ENCODE measurements around the gene PAX4. TPM values are rescaled to one million over a fixed set of nuclear protein-coding genes. Genes with fewer than 3 reads are reported as not detected.

The PAX4 gene
- total RNA-seq, 4 donors from 2014 or later = 0.41 to 5.0 TPM; not detected in 2

- Histone ChIP-seq H3K9me3 (no peaks in the 10 kb centered on the region), H3K4me1 (peaks cover 25 to 60% (median 45%) of the 10 kb centered on the region in 4 donors), H3K36me3 (peaks cover 0 to 23% (median 10%) of the 10 kb centered on the region in 4 donors), H3K27ac (peak overlapping the region in 1 of 4 donors; percentile 94), H3K27me3 (no peaks in the 10 kb centered on the region), H3K4me3 (no peak overlapping the region)
- 93 to 94% methylated on average over 2 of the region's 2 CpGs for WGBS, 2 donors (ENCODE audit: low coverage in 1 of 2)
- intact Hi-C loops (cut with DNase I; ENCODE audit: low total_unique reads) = no loop called here
- TF ChIP-seq POLR2AphosphoS5 (IDR thresholded peaks at IDR 0.05) (no peak), EP300 (IDR thresholded peaks at IDR 0.05; ENCODE audit: low read depth) (no peak), POLR2A (IDR thresholded peaks at IDR 0.05) (no peak)
- TF ChIP-seq, protein P1, sequence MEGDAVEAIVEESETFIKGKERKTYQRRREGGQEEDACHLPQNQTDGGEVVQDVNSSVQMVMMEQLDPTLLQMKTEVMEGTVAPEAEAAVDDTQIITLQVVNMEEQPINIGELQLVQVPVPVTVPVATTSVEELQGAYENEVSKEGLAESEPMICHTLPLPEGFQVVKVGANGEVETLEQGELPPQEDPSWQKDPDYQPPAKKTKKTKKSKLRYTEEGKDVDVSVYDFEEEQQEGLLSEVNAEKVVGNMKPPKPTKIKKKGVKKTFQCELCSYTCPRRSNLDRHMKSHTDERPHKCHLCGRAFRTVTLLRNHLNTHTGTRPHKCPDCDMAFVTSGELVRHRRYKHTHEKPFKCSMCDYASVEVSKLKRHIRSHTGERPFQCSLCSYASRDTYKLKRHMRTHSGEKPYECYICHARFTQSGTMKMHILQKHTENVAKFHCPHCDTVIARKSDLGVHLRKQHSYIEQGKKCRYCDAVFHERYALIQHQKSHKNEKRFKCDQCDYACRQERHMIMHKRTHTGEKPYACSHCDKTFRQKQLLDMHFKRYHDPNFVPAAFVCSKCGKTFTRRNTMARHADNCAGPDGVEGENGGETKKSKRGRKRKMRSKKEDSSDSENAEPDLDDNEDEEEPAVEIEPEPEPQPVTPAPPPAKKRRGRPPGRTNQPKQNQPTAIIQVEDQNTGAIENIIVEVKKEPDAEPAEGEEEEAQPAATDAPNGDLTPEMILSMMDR (IDR thresholded peaks at IDR 0.05) = no peak
- no peak for DNase-seq
- in situ Hi-C loops (cut with MboI; ENCODE audit: low pct_ligation_motif_present in 1 of 4, low pct_unique_long_range_greater_than_20kb in 1 of 4, low sequenced_read_pairs in 3 of 4) = no loop called here
Measured at GRCh38 chr7:127586346-127586745, 31.6 kb downstream of the PAX4 start.

- intact Hi-C loops (cut with DNase I; ENCODE audit: low total_unique reads) = no loop called here
- Histone ChIP-seq H3K4me3 (peak within 1 kb of the TSS; percentile 72 to 90 (median 84)), H3K27me3 (no peaks in the 10 kb centered on the region), H3K4me1 (peaks cover 25 to 68% (median 50%) of the 10 kb centered on the region in 4 donors), H3K27ac (peak within 1 kb of the TSS; percentile 91 to 96 (median 95)), H3K9me3 (no peaks in the 10 kb centered on the region), H3K36me3 (peaks cover 0 to 13% (median 5%) of the 10 kb centered on the region in 4 donors)
- TF ChIP-seq POLR2A (IDR thresholded peaks at IDR 0.05) = peak; percentile 92
- TF ChIP-seq, protein P1 (IDR thresholded peaks at IDR 0.05) = no peak
- no peak for TF ChIP-seq EP300 (IDR thresholded peaks at IDR 0.05; ENCODE audit: low read depth)
- peak; percentile 96 to 97 (median 96) for TF ChIP-seq POLR2AphosphoS5 (IDR thresholded peaks at IDR 0.05)
- DNase-seq = peak; percentile 95
- in situ Hi-C loops (cut with MboI; ENCODE audit: low pct_ligation_motif_present in 1 of 4, low pct_unique_long_range_greater_than_20kb in 1 of 4, low sequenced_read_pairs in 3 of 4) = no loop called here
- 8% methylated on average over 37 of the region's 78 CpGs; no CpG with 5 or more reads in 1 of the 2 donors for WGBS, 2 donors (ENCODE audit: low coverage in 1 of 2)
Measured at GRCh38 chr7:127585044-127585953, 32.6 kb downstream of the PAX4 start, which contains the start of gene GCC1. TSS of gene GCC1 (minus strand) at chr7:127585596. CDS start at chr7:127585182, 414 bp downstream.

DNA sequence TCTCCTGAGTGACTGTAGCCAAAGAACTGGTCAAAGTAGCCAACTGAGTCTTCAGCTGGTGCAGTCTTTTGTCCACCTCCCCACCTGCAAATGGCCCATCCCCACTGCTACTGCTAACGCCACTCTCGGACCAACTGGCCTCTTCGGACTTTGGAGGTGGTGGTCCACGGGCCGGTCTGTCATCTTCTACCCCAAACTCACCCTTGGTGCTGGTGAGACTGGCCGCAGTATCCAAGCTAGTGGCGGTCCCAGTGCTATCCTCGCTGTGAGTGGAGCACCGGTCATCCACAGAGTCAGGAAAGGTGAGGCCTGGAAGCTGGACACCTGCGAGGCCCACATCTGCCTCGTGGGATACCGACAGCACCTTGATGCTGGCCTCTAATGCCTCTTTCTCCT lies 33.3 kb downstream of the PAX4 start:
- no peaks in the 10 kb centered on the region for H3K9me3 ChIP-seq
- H3K36me3 ChIP-seq = peaks cover 0 to 13% (median 5%) of the 10 kb centered on the region in 4 donors
- intact Hi-C loops (cut with DNase I; ENCODE audit: low total_unique reads) = no loop called here
- DNase-seq = no peak
- WGBS, 2 donors (ENCODE audit: low coverage in 1 of 2) = 0 to 27% methylated on average over 1 to 11 of the region's 12 CpGs
- H3K4me1 ChIP-seq = peaks cover 23 to 62% (median 48%) of the 10 kb centered on the region in 4 donors
- peak overlapping the region; percentile 91 to 96 (median 95) for H3K27ac ChIP-seq
- TF ChIP-seq, protein P1 (IDR thresholded peaks at IDR 0.05) = no peak
- TF ChIP-seq POLR2A (IDR thresholded peaks at IDR 0.05) = no peak
- no peak for TF ChIP-seq POLR2AphosphoS5 (IDR thresholded peaks at IDR 0.05)
- TF ChIP-seq EP300 (IDR thresholded peaks at IDR 0.05; ENCODE audit: low read depth) = no peak
- in situ Hi-C loops (cut with MboI; ENCODE audit: low pct_ligation_motif_present in 1 of 4, low pct_unique_long_range_greater_than_20kb in 1 of 4, low sequenced_read_pairs in 3 of 4) = no loop called here
- H3K4me3 ChIP-seq = peak overlapping the region; percentile 72 to 90 (median 84)
- no peaks in the 10 kb centered on the region for H3K27me3 ChIP-seq

GRCh38 chr7:127582361-127582760 lies 35.6 kb downstream of the PAX4 start:
- Histone ChIP-seq H3K9me3 (no peaks in the 10 kb centered on the region), H3K36me3 (peaks cover 0 to 13% (median 5%) of the 10 kb centered on the region in 4 donors), H3K27me3 (no peaks in the 10 kb centered on the region), H3K4me3 (no peak overlapping the region), H3K27ac (no peak overlapping the region), H3K4me1 (peaks cover 19 to 48% (median 37%) of the 10 kb centered on the region in 4 donors)
- peak; percentile 16 for DNase-seq
- intact Hi-C loops (cut with DNase I; ENCODE audit: low total_unique reads) = no loop called here
- no peak for TF ChIP-seq EP300 (IDR thresholded peaks at IDR 0.05; ENCODE audit: low read depth)
- 93% methylated on average over 14 of the region's 14 CpGs; no CpG with 5 or more reads in 1 of the 2 donors for WGBS, 2 donors (ENCODE audit: low coverage in 1 of 2)
- in situ Hi-C loops (cut with MboI; ENCODE audit: low pct_ligation_motif_present in 1 of 4, low pct_unique_long_range_greater_than_20kb in 1 of 4, low sequenced_read_pairs in 3 of 4) = no loop called here
